Activated CD4-positive, alpha-beta T cell treated with anti-CD3 and anti-CD28 coated beads, Interleukin-2, amount 10 ng/mL, durations not matched to agents 7 days and 5 days (primary cell): ENCODE results near the gene TBC1D19. TPM values are rescaled to one million over a fixed set of nuclear protein-coding genes. Genes with fewer than 3 reads are reported as not detected.
"Not testable (repeated sequence)": the region's sequence is repeated elsewhere in the genome, so short reads cannot be mapped to it uniquely, and the experiment has no call there.

Experiments used
- CTCF ChIA-PET: fragments of 350-600 bp; sonication (Branson Sonifier 250); formaldehyde crosslinking; loops from one replicate; lab custom pipeline; 2021; ENCODE audit warnings: antibody characterized with exemption; lab: Charles Lee
- POLR2A ChIA-PET: fragments of 350-600 bp; sonication (Branson Sonifier 250); formaldehyde crosslinking; loops from one replicate; lab custom pipeline; 2021; ENCODE audit warnings: antibody characterized with exemption; lab: Charles Lee
- DNase-seq: peaks from one replicate; pipeline ENCODE4 v3.0.0-alpha.2; 2020
- H3K27ac Mint-ChIP-seq: one replicate; pipeline ENCODE4 v1.8.0; 2021; ENCODE audit warnings: mild to moderate bottlenecking, moderate library complexity, mixed read lengths
- H3K27me3 Mint-ChIP-seq: one replicate; pipeline ENCODE4 v1.8.0; 2021; ENCODE audit warnings: mixed read lengths
- H3K36me3 Mint-ChIP-seq: one replicate; pipeline ENCODE4 v1.8.0; 2021; ENCODE audit warnings: low read depth, mixed read lengths
- H3K4me1 Mint-ChIP-seq: one replicate; pipeline ENCODE4 v1.8.0; 2021; ENCODE audit warnings: mixed read lengths
- H3K4me3 Mint-ChIP-seq: one replicate; pipeline ENCODE4 v1.8.0; 2021; ENCODE audit warnings: mild to moderate bottlenecking, moderate library complexity, mixed read lengths
- H3K9me3 Mint-ChIP-seq: one replicate; pipeline ENCODE4 v1.8.0; 2021; ENCODE audit warnings: mixed read lengths
- total RNA-seq, 2 experiments: library from RNA; stranded (reverse); gene quantifications; one replicate each; pipeline ENCODE4 v1.2.3, GENCODE V29; 2021

The TBC1D19 gene
- total RNA-seq, 2 experiments from 2014 or later: 4.4 to 5.2 TPM

GRCh38 chr4:26609868-26610267 lies 26.0 kb downstream of the TBC1D19 start:
- ChIA-PET POLR2A (no interaction called here), CTCF (no interaction called here)
- DNase-seq: no peak
- H3K27ac Mint-ChIP-seq: no peak overlapping the region
- H3K36me3 Mint-ChIP-seq: no peaks in the 10 kb centered on the region
- no peak overlapping the region for H3K4me3 Mint-ChIP-seq
- no peaks in the 10 kb centered on the region for H3K27me3 Mint-ChIP-seq
- peaks cover 17% of the 10 kb centered on the region for H3K4me1 Mint-ChIP-seq
- H3K9me3 Mint-ChIP-seq: no peaks in the 10 kb centered on the region

- POLR2A ChIA-PET: no interaction called here
- Mint-ChIP-seq H3K36me3 (no peaks in the 10 kb centered on the region), H3K4me1 (peaks cover 17% of the 10 kb centered on the region), H3K27me3 (no peaks in the 10 kb centered on the region), H3K4me3 (no peak overlapping the region), H3K9me3 (no peaks in the 10 kb centered on the region), H3K27ac (no peak overlapping the region)
- CTCF ChIA-PET: no interaction called here
- no peak for DNase-seq
Observed at GRCh38 chr4:26611372-26611771, 27.5 kb downstream of the TBC1D19 start.

GRCh38 chr4:26611885-26612284 lies 28.0 kb downstream of the TBC1D19 start:
- POLR2A ChIA-PET: no interaction called here
- H3K4me1 Mint-ChIP-seq: peaks cover 17% of the 10 kb centered on the region
- no peak overlapping the region for H3K27ac Mint-ChIP-seq
- H3K9me3 Mint-ChIP-seq: no peaks in the 10 kb centered on the region
- CTCF ChIA-PET: no interaction called here
- H3K27me3 Mint-ChIP-seq: no peaks in the 10 kb centered on the region
- DNase-seq: no peak
- H3K4me3 Mint-ChIP-seq: no peak overlapping the region
- H3K36me3 Mint-ChIP-seq: no peaks in the 10 kb centered on the region

- ChIA-PET CTCF (interaction anchor here (0.9 kb wide), 1 partner anchor 30 kb away, joined by 3 read pairs; no protein-coding TSS in a partner anchor), POLR2A (no interaction called here)
- H3K4me1 Mint-ChIP-seq: peaks cover 17% of the 10 kb centered on the region
- no peaks in the 10 kb centered on the region for H3K36me3 Mint-ChIP-seq
- H3K27ac Mint-ChIP-seq: no peak overlapping the region
- no peaks in the 10 kb centered on the region for H3K27me3 Mint-ChIP-seq
- H3K9me3 Mint-ChIP-seq: no peaks in the 10 kb centered on the region
- DNase-seq: no peak
- H3K4me3 Mint-ChIP-seq: no peak overlapping the region
Observed at GRCh38 chr4:26613237-26613636, 29.4 kb downstream of the TBC1D19 start.

GRCh38 chr4:26613735-26614134 lies 29.9 kb downstream of the TBC1D19 start:
- Mint-ChIP-seq H3K4me1 (peaks cover 17% of the 10 kb centered on the region), H3K36me3 (no peaks in the 10 kb centered on the region), H3K27ac (no peak overlapping the region), H3K27me3 (no peaks in the 10 kb centered on the region), H3K9me3 (peaks cover 2% of the 10 kb centered on the region), H3K4me3 (no peak overlapping the region)
- DNase-seq: no peak
- ChIA-PET POLR2A (no interaction called here), CTCF (no interaction called here)

- DNase-seq: no peak
- CTCF ChIA-PET: no interaction called here
- POLR2A ChIA-PET: no interaction called here
- Mint-ChIP-seq H3K36me3 (peaks cover 3% of the 10 kb centered on the region), H3K9me3 (peaks cover 5% of the 10 kb centered on the region), H3K4me3 (no peak overlapping the region), H3K27ac (no peak overlapping the region), H3K27me3 (no peaks in the 10 kb centered on the region), H3K4me1 (no peaks in the 10 kb centered on the region)
Observed at GRCh38 chr4:26619784-26620183, 35.9 kb downstream of the TBC1D19 start.

GRCh38 chr4:26621366-26621765 lies 37.5 kb downstream of the TBC1D19 start:
- CTCF ChIA-PET: no interaction called here

GRCh38 chr4:26622913-26623312 lies 39.0 kb downstream of the TBC1D19 start:
- ChIA-PET CTCF (no interaction called here), POLR2A (no interaction called here)
- no peak overlapping the region for H3K4me3 Mint-ChIP-seq
- H3K4me1 Mint-ChIP-seq: no peaks in the 10 kb centered on the region
- H3K36me3 Mint-ChIP-seq: peaks cover 3% of the 10 kb centered on the region
- no peaks in the 10 kb centered on the region for H3K27me3 Mint-ChIP-seq
- peaks cover 5% of the 10 kb centered on the region for H3K9me3 Mint-ChIP-seq
- no peak overlapping the region for H3K27ac Mint-ChIP-seq
- DNase-seq: no peak

More at GRCh38 chr4:26621366-26621765, 37.5 kb downstream of the TBC1D19 start:
- no peak for DNase-seq
- H3K9me3 Mint-ChIP-seq: peaks cover 5% of the 10 kb centered on the region
- POLR2A ChIA-PET: no interaction called here
- no peak overlapping the region for H3K27ac Mint-ChIP-seq
- H3K4me3 Mint-ChIP-seq: no peak overlapping the region
- H3K27me3 Mint-ChIP-seq: no peaks in the 10 kb centered on the region
- no peaks in the 10 kb centered on the region for H3K4me1 Mint-ChIP-seq
- H3K36me3 Mint-ChIP-seq: peaks cover 3% of the 10 kb centered on the region

GRCh38 chr4:26626658-26627057 lies 42.8 kb downstream of the TBC1D19 start:
- POLR2A ChIA-PET, DNase-seq, H3K27ac Mint-ChIP-seq, H3K4me1 Mint-ChIP-seq, CTCF ChIA-PET, H3K36me3 Mint-ChIP-seq, H3K27me3 Mint-ChIP-seq, H3K4me3 Mint-ChIP-seq, H3K9me3 Mint-ChIP-seq: not testable (repeated sequence)

GRCh38 chr4:26632916-26633315 lies 49.0 kb downstream of the TBC1D19 start:
- ChIA-PET CTCF (no interaction called here), POLR2A (no interaction called here)
- Mint-ChIP-seq H3K36me3 (peaks cover 2% of the 10 kb centered on the region), H3K4me3 (no peak overlapping the region), H3K9me3 (peaks cover 3% of the 10 kb centered on the region), H3K27ac (no peak overlapping the region), H3K4me1 (no peaks in the 10 kb centered on the region), H3K27me3 (no peaks in the 10 kb centered on the region)
- DNase-seq: no peak

GRCh38 chr4:26634237-26634636 lies 50.4 kb downstream of the TBC1D19 start:
- Mint-ChIP-seq H3K4me3 (no peak overlapping the region), H3K27ac (no peak overlapping the region), H3K27me3 (no peaks in the 10 kb centered on the region), H3K4me1 (no peaks in the 10 kb centered on the region), H3K9me3 (no peaks in the 10 kb centered on the region), H3K36me3 (no peaks in the 10 kb centered on the region)
- DNase-seq: no peak
- ChIA-PET POLR2A (no interaction called here), CTCF (interaction anchor here (0.6 kb wide), 1 partner anchor 971 kb away, joined by 3 read pairs; no protein-coding TSS in a partner anchor)

GRCh38 chr4:26636458-26636857 lies 52.6 kb downstream of the TBC1D19 start:
- CTCF ChIA-PET: no interaction called here
- no peaks in the 10 kb centered on the region for H3K4me1 Mint-ChIP-seq

GRCh38 chr4:26640639-26641038 lies 56.8 kb downstream of the TBC1D19 start:
- H3K4me3 Mint-ChIP-seq, H3K9me3 Mint-ChIP-seq, POLR2A ChIA-PET, H3K27ac Mint-ChIP-seq, DNase-seq, H3K4me1 Mint-ChIP-seq, H3K27me3 Mint-ChIP-seq, CTCF ChIA-PET: not testable (repeated sequence)
- peaks cover 12% of the 10 kb centered on the region for H3K36me3 Mint-ChIP-seq

More at GRCh38 chr4:26636458-26636857, 52.6 kb downstream of the TBC1D19 start:
- no peak for DNase-seq
- Mint-ChIP-seq H3K27ac (no peak overlapping the region), H3K27me3 (no peaks in the 10 kb centered on the region), H3K9me3 (peaks cover 4% of the 10 kb centered on the region), H3K4me3 (no peak overlapping the region), H3K36me3 (peaks cover 7% of the 10 kb centered on the region)
- POLR2A ChIA-PET: no interaction called here

GRCh38 chr4:26647523-26648224 lies 63.8 kb downstream of the TBC1D19 start:
- Mint-ChIP-seq H3K36me3 (no peaks in the 10 kb centered on the region), H3K27ac (no peak overlapping the region), H3K4me3 (no peak overlapping the region), H3K27me3 (no peaks in the 10 kb centered on the region), H3K9me3 (no peaks in the 10 kb centered on the region), H3K4me1 (no peaks in the 10 kb centered on the region)
- ChIA-PET POLR2A (no interaction called here), CTCF (interaction anchor here (0.6 kb wide), 1 partner anchor 9 kb away, joined by 3 read pairs; no protein-coding TSS in a partner anchor)
- DNase-seq: no peak
